HG03575 (cell line): ENCODE measurements around the gene FEM1A.
"Not testable (repeated sequence)": the region's sequence is repeated elsewhere in the genome, so short reads cannot be mapped to it uniquely, and the experiment has no call there.

Experiments
- ATAC-seq: cut with Tn5 transposase; IDR thresholded peaks from one replicate; pipeline ENCODE4 v1.9.1; 2021; ENCODE audit not compliant: unreplicated experiment, insufficient number of reproducible peaks, low FRiP score; ENCODE audit errors: extremely low read depth

FEM1A gene

DNA sequence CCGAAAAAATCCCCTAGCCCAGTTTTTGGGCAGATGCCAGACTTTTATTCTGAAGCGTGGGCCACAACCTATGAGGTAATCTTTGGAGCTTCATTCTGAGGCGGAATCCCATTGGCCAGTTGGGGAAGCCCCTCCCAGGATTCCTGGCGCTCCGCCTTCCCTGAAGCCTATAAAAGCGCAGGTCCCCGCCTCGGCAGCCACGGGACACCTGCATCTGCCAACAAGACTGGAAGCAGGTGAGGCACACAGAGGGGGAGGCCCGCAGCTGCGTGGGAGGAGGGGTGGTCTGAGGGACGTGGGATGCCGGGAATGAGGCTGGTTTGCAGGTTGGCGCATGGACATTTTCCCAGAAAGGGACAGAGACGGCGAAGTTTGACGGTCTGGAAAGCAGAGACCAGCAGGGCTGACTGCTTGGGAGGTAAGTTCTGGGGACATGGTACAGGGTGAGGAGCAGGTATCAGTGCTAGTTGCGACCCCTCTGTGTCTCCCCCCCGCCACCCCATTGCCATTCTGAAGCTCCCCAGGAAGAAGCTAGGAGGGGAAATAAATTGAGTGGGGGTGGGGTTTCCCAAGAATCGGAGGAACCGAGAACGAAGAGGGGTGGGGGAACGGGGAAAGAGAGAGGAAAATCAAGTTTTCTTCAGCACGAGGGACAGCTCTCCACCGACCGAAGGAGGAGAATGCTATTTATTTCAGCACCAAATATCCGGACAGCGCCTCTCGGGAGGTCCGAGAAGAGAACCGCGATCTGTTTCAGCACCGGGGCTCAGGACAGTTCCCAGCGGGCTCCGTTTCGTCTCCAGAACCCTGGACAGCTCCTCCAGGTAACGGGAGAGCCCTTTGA, 22.4 kb upstream of the FEM1A start:
- no peak for ATAC-seq

- ATAC-seq, result no peak
These were observed 19.0 kb upstream of the FEM1A start for GRCh38 chr19:4772566-4772965.

GRCh38 chr19:4773047-4773640, 18.4 kb upstream of the FEM1A start:
- ATAC-seq, result no peak

- no peak for ATAC-seq
These were observed 17.4 kb upstream of the FEM1A start for GRCh38 chr19:4774136-4774535.

GRCh38 chr19:4775627-4776152, 15.8 kb upstream of the FEM1A start:
- no peak for ATAC-seq

- no peak for ATAC-seq
These were observed 14.9 kb upstream of the FEM1A start for GRCh38 chr19:4776436-4777211.

- ATAC-seq, result not testable (repeated sequence)
These were observed 13.4 kb upstream of the FEM1A start for GRCh38 chr19:4778124-4778523.

- ATAC-seq, result no peak
These were observed 10.7 kb upstream of the FEM1A start for GRCh38 chr19:4780860-4781259.

DNA sequence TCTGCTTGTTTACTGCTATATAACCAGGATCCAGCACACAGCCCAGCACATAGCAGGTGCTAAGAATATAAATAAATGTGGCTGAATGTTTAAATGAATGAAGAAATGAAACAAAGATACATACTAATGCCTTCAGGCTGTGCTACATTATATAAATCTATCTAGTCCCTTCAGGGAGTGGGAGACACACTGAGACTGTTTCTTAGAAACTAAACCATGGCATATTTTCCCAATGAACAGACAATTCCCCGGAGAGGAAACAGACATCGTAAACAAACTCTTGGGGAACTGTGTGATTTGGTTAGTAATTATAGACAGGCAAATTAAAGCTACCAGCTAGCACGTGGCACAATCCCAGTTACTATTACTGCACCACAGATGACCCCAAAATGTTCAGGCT, 9.7 kb upstream of the FEM1A start:
- no peak for ATAC-seq

GRCh38 chr19:4786412-4787016, 5.0 kb upstream of the FEM1A start:
- not testable (repeated sequence) for ATAC-seq

DNA sequence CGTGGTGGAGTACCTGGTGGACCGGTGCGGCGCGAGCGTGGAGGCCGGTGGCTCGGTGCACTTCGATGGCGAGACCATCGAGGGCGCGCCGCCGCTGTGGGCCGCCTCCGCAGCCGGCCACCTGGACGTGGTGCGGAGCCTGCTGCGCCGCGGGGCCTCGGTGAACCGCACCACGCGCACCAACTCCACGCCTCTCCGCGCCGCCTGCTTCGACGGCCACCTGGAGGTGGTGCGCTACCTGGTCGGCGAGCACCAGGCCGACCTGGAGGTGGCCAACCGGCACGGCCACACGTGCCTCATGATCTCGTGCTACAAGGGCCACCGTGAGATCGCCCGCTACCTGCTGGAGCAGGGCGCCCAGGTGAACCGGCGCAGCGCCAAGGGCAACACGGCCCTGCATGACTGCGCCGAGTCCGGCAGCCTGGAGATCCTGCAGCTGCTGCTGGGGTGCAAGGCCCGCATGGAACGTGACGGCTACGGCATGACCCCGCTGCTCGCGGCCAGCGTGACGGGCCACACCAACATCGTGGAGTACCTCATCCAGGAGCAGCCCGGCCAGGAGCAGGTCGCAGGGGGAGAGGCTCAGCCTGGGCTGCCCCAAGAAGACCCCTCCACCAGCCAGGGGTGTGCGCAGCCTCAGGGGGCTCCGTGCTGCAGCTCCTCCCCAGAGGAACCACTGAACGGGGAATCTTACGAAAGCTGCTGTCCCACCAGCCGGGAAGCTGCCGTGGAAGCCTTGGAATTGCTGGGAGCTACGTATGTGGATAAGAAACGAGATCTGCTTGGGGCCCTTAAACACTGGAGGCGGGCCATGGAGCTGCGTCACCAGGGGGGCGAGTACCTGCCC, 708 bp downstream of the FEM1A start:
- not testable (repeated sequence) for ATAC-seq

DNA sequence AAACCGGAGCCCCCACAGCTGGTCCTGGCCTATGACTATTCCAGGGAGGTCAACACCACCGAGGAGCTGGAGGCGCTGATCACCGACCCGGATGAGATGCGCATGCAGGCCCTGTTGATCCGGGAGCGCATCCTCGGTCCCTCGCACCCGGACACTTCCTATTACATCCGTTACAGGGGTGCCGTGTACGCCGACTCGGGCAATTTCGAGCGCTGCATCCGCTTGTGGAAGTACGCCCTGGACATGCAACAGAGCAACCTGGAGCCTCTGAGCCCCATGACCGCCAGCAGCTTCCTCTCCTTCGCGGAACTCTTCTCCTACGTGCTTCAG, 1.3 kb downstream of the FEM1A start:
- not testable (repeated sequence) for ATAC-seq

GRCh38 chr19:4793278-4793677, 1.7 kb downstream of the FEM1A start:
- not testable (repeated sequence) for ATAC-seq

- ATAC-seq, result no peak
These were observed 3.4 kb downstream of the FEM1A start for GRCh38 chr19:4794971-4795370.

DNA sequence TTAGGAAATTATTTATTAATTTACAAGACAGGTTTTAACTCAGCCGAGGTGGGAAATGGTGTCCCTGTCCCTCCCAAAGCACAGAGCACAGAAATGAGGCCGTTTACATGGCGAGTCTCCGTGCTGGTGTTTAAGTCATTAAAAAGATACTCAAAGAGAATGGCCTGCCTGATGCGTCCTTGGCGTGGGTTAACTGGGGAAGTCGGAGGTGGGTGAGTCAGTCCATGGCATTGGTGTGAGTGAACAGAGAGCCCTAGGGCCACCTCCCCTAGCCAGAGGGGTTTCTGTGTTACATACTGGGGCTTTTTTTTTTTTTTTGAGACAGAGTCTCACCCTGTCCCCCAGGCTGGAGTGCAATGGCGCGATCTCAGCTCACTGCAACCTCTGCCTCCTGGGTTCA, 3.9 kb downstream of the FEM1A start:
- no peak for ATAC-seq

GRCh38 chr19:4800591-4801081, 9.1 kb downstream of the FEM1A start:
- ATAC-seq, result no peak

- no peak for ATAC-seq
These were observed 9.6 kb downstream of the FEM1A start for GRCh38 chr19:4801085-4801619.

DNA sequence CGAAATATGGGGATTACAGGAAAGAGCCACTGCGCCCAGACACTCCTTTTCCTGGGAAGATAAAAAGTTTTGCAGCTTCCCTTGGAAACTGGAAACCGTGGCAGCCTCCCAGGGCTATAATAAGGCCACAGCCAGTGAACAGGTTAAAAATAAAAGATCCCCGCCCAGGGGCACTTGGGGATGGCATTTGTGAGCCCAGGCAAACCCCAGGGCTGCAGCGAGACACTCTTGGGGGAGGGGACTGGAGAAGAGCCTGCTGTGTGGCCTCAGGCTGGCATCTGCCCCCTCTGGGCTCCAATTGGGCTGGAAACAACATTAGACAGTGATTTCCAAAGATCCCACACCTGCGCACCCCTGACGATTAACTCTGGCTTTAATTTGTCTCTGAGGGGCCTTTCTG, 11.2 kb downstream of the FEM1A start:
- no peak for ATAC-seq
